NCI-H128 (cell line): Measurements from ENCODE around the gene TRIM16.
"Not testable (repeated sequence)": the region's sequence is repeated elsewhere in the genome, so short reads cannot be mapped to it uniquely, and the experiment has no call there.

Experiments
- DNase-seq: peaks from one replicate; lab custom pipeline; 2025; ENCODE audit not compliant: unreplicated experiment; lab: John Stamatoyannopoulos, UW

The TRIM16 gene

DNA sequence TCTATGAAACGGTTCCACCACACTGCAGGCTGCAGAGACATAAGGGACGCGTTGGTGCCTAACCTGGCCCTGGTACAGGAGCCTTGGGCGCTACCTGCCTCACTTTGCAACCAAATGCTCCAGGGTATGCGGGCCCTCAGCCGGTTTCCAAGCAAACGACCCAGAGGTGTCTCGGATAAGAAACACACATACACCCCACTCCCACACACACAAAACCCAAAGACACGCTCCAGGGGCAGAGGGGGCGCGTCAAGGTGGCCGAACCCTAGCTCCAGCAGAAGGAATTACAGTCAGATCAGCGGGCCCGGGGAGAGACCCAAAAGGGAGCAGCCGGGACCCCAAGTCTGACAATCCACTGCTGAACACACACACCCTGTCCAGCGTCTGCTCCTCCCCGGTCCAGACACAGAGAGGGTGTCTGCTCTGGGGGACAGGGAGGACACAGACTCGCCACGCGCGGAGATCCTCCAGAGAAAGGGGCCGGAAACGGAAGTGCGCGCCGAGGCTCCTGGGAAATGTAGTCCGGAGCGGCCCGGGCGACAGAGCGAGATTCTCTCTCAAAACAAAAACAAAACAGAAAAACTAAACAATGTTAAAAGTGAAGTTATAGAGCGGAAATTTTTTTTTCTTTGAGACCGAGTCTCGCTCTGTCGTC is at the start of gene TRIM16:
Gene TRIM16 (minus strand): TSS at position 488 of the 655 bp plus-strand sequence. CDS start 32,702 bp downstream, outside the sequence.
- DNase-seq, result not testable (repeated sequence)

DNA sequence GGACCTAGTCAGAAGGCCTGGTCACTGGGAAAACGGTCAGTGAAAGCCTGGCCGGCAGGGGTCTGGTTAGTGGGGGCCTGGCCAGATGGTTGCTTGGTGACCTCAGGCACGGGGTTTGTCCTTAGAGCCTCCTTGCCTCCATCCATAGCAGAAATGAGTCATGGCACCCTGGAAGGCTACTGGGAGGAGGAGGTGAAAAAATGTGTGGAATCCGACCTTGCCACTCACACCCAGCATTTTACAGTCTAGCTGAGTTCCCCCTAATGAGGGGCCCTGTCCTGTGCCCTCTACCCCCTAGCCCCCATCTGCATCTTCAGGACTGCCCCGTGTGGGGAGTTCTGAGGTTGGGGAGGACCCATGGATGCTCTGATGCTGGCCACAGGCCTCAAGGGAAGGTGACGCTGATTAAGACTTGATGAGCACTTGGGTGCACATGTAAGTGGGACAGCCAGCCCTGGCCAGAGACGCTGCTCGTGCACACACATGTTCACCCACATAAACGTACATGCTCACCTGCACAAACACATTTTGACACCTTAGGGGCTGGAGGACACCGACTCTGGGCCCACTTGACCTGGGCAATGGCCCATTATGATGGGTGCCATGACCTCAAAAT is 49.2 kb upstream of the TRIM16 start:
- not testable (repeated sequence) for DNase-seq

DNA sequence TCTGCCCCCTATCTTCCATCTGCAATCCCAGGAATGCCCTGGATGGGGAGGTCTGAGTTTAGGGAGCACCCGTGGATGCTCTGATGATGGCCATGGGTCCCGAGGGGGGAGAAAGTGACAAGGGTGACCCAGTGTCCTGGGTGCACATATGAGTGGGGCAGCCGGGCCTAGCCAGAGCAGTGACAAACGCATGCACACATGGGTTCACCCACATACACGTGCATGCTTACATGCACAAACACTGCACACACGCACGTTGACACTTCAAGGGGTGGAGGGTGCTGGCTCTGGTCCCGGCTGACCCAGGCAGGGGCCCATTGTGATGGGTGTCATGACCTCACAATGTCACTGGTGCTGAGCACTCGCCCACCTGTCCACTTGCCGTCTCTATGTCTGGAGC is 47.8 kb upstream of the TRIM16 start, which contains the start of gene TBC1D26:
Gene TBC1D26 (plus strand): TSS at position 384 of the 400 bp plus-strand sequence. CDS start 3,066 bp downstream, outside the sequence.
- not testable (repeated sequence) for DNase-seq

DNA sequence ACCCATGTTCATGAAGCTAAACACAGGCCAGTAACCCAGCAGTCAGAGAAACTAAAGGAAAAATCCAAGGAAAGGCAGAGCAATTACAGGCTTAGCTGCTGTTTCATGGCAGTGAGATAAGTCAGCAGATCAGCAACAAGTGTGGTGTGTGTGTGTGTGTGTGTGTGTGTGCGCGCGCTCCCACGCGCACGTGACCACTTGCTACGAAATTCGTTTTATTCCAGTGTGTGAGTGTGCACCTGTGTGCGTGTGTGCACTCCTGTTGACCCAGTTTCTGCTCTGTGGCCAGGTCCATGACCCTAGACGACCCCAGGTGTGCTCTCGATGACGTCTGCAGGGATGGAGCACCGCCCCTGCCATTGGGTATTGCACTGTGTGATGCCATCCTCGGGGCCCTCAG is 46.4 kb upstream of the TRIM16 start:
- DNase-seq, result not testable (repeated sequence)

DNA sequence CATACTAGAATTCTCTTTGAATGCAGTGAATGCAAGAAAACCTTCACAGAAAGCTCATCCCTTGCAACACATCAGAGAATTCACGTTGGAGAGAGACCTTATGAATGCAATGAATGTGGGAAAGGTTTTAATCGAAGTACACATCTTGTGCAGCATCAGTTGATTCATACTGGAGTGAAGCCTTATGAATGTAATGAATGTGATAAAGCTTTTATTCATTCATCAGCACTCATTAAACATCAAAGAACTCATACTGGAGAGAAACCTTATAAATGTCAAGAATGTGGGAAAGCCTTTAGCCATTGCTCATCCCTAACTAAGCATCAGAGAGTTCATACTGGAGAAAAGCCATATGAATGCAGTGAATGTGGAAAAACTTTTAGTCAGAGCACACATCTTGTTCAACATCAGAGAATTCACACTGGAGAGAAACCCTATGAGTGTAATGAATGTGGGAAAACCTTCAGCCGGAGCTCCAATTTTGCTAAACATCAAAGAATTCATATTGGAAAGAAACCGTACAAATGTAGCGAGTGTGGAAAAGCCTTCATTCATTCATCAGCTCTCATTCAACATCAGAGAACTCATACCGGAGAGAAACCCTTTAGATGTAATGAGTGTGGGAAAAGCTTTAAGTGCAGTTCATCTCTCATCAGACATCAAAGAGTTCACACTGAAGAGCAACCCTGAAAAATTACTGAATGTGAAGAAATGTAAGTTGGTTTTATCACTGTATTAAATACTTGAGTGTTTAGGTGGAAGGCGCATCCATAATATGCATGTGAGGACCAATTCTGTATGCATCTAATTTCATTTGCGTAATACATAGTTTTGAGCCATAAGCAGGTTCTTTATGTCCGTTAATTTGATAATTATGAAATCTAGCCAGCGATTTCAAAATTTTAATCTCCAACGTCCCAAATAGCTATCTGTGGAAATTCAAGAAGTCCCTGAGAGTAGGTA is 32.8 kb upstream of the TRIM16 start:
- DNase-seq, result not testable (repeated sequence)

DNA sequence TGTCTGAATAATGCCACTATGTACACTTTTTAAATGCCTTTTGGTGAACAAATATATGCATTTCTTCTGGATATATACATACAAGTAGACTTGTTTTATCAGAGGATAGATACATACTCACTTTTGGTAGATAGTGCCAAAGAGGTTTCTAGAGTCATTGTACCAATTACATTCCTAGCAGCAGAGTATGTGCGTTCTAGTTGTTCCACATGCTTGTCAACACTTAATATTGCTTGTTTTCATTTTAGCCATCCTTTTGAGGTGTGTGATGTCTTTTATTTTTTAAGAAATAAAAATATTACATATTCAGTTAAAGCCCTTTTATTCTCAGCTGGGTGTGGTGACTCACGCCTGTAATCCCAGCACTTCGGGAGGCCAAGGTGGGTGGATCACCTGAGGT is 24.8 kb upstream of the TRIM16 start:
- not testable (repeated sequence) for DNase-seq

DNA sequence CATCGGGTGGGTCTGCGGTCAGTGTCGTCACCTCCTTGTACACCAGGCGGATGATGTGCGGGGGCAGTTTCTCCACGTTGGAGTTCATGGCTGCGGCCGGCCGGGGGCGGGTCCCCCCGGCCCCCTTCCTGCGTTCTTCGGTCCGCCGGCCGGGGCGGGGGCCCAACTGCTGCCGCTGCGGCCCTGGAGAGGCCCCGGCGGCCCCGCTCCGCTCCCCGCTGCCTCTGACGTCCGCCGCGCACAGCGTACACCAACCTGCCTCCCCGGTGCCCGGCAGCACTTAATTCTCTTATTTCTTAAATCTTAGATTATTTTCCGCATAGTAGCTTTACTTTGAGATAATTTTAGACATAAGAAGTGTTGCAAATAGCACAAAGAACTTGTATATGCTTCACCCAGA is 20.7 kb upstream of the TRIM16 start:
- not testable (repeated sequence) for DNase-seq

DNA sequence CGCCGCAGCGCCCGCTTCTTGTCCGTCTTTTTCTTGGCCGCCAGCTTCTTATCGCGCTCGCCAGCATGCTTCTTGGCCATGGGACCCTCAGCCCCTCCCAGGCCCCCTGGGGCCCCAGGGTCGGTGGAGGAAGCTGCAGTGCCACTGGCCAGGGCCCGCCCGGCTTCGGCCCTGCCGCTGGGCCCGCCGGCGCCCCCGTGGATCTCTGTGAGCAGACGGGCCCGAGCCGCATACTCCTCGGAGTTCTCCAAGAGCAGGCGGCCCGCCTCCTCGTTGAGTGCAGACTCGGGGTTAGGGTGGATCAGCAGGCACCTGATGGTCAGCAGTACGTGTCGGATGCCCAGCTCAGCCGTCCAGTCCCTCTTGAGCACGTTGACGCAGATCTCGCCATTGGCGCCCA is 20.1 kb upstream of the TRIM16 start:
- DNase-seq, result not testable (repeated sequence)

DNA sequence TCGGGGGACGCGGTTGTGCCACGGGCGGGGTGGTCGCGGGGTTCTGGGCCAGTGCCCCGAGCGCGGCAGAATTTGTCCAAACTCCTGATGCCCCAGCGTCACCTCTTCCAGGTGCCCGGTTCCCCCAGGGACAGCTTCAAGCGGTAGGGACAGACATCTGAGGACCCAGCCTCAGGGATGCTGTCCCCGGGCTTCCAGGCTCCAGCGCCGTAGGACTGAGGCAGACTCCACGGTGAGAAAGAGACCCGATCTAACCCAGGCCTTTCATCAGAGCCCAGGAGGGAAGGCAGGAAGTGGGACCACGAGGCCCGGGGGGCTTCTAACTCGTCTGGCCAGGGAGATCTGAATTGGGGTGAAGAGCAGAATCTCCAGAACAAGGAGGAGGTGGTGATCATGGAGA is 15.8 kb upstream of the TRIM16 start:
- not testable (repeated sequence) for DNase-seq

DNA sequence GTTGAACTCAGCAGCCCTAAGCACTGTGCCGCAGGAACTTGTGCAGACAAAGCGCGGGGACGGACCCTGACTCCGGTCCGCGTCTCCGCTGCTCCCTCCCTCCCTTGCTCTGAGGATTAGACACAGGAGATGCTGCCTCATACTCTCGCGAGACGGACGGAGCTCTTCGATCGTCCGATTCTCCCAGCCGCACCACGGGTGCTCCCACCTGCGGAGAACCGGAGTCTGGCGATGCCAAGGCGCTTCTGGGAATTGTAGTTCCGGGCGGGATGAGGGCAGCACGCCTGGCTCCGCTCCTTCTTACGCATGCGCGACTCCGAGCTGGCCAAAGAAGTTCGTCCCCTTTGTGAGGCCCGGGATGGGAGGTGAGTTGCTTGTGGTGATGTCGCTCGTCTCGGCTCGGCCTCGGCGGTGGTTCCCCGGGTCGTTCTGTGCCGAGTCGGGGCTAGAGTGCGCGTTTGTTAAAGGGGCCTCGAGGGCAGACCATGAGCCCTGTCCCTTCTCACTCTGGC is 15.4 kb upstream of the TRIM16 start, which contains the start of gene ZNF286A:
Gene ZNF286A (plus strand): TSS at position 340 of the 512 bp plus-strand sequence. CDS start 578 bp downstream, outside the sequence.
- DNase-seq, result peak; percentile 93

DNA sequence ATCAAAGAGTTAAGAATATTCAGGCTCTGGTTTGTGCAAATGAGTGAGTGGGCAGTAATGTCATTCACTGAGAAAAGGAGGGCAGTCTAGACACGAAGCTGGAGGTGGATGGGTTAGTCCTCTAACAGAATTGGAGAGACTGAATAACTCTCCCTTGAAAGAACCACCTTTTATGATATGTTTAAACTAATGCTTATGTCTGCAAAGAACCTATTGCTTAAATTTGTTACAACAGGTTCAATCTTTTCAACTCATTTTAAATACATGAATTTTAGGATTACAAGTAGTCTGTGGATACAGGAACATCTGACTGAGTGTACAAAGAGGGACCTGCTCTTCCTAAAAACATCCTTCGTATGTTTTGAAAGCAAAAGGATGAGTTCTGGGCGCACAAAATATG is 14.9 kb upstream of the TRIM16 start:
- not testable (repeated sequence) for DNase-seq

DNA sequence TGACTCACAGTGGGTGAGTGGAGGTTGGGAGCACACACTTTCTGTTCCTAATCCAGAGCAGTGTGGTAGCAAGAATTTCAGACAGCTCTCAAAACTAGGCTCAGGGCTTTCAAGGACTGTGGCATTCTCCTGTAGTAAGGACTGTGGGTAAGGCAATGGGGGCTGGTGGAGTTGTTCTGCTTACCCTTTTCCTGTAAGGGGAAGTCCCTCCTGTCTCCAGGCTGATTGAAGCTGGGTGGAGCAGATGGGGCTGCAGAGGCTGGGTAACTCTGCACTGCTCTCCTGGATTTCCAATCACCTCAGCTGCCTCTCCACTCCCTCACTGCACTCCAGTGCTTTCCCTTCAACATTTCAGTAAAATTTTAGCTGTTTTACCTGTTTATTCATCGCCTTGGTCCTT is 3.4 kb upstream of the TRIM16 start:
- not testable (repeated sequence) for DNase-seq

DNA sequence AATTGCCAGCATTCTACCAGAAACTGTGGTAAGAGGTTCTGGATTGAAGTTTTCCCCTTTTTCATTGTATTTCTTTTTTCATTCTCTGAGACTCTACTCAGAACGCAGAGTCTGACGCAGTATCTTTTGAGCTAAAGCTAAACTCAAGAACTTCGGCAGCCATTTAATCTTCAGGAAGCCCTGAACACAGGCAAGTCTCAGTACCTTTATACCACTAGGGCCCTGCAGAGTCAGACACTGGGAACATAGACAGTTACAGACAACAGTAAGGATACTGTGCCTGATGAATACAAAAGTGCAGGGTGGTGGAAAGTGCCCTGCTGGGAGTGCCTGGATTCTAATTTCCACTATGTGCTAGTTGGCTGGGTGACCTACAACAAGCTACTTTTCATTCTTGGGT is 976 bp downstream of the TRIM16 start:
- not testable (repeated sequence) for DNase-seq

DNA sequence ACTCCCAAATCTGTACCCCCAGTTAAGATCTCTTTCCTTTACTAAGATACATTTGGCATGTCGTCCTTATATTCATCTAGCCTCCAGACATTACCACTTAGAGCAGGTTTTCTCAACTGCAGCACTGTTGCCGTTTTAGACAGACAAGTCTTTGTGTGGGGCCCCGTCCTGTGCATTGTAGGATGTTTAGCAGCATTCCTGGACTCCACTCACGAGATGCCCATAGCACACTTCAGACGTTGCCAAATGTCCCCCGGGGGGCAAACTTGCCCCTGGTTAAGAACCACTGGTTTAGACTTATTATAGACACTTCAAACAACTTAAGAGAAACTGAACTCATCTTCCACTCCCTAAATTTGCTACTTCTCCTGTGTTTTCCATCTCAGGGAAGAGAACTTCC is 8.1 kb downstream of the TRIM16 start:
- DNase-seq, result not testable (repeated sequence)

DNA sequence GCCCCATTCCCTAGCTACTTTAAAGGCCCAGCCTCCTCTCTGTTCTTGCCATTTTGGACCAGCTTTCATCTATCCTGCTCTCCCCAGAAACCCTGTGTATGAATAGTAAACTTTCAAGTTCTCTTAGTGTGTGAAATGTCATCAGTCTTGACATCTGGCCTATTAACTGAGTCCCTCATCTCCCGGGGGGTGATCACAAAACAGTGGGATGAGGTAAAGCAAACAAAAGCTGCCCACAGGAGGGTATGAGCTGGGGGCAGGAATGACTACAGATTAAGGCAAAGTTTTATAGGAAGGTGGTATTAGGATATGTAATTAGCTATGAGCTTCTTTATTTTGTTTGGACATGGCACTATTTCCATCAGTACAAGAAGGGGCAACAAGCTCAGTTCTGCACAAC is 9.5 kb downstream of the TRIM16 start:
- DNase-seq, result not testable (repeated sequence)

DNA sequence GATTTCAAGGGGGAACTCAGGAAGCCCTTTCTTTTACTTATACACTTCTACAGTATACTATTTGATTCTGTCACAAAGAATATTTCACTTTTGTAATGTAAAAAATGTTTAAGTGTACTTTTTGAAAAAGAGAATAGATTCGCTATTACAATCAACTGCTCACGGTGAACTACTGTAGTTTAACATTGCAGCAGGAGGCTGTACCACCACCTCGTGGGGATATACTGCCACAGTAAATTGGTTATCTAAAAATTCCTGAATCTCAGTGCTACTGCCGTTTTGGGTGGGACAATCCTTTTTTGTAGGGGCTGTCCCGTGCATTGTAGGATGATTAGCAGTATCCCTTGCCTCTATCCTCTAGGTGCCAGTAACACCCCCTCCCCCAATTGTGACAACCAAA is 14.6 kb downstream of the TRIM16 start:
- not testable (repeated sequence) for DNase-seq

DNA sequence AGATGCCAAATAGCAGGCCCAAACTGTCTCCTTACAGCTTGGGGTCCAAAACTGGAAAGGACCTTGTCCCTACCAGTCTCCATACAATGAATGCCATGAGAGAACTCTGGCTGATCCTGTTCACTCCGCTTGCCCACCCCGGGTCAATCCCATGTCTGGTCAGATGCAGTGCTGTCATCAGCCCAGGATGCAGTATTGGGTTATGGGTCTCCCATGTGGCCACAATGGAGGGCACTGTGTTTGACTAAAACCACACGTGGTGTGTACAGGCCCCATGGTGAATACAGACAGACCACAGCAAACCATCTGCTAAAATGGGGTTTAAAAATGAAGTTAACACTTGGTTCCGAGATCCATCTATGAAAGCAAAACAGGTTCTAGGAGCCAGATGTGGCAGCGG is 20.4 kb downstream of the TRIM16 start:
- DNase-seq, result no peak

DNA sequence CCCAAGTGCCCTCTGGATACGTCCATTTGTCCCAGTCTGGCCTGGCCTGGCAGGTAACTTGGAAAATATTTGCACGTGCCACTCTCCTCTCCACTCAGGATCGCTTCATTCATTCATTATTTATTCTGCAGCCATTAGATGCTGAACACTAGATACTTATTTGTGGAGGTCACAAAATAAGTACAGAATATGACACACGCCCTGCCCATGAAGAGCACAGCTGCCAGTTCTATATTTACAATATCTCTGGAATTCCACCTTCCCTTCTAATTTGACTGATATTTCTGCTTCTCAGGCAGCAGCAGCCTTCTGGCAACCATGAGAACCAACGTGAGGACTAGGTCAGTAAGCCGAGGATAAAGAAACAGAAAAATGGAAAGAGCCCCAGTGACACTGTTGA is 20.9 kb downstream of the TRIM16 start:
- no peak for DNase-seq

DNA sequence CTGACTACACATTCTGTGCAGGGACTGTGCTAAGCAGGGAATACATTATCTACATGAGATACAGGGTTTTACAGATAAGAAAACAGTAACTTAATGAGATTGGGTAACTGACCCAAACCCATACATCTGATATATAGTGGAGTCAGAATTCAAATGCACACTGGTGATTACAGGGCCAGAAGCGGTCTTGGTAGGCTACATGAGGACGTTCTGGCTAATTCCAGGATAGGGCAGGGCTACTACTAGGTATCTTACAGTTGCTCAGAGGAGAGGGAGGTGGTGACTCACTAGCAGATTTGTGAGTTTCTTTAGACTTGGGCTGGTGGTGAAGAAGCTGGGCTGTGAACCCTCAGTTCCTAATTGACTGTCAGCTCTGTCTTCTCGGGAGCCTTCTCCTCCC is 21.4 kb downstream of the TRIM16 start:
- no peak for DNase-seq

DNA sequence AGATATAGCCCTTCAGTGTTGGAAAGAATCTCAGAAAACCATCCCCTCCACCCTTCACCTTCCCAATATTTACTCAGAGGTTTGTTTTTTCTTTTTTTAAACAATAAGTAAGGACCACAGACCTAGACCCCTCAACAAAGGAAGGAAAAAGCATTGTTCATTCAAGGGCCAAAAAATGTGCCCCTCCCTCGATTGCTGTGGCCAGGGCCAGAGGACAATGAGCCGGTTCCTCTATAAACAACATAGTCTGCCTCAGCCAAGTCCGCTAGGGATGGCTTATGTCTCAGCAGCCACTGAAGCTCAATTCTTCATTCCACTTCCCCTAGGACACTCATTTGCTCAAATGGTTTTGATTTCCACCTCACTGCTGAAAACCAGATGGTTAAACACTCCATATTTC is 24.0 kb downstream of the TRIM16 start:
- no peak for DNase-seq

DNA sequence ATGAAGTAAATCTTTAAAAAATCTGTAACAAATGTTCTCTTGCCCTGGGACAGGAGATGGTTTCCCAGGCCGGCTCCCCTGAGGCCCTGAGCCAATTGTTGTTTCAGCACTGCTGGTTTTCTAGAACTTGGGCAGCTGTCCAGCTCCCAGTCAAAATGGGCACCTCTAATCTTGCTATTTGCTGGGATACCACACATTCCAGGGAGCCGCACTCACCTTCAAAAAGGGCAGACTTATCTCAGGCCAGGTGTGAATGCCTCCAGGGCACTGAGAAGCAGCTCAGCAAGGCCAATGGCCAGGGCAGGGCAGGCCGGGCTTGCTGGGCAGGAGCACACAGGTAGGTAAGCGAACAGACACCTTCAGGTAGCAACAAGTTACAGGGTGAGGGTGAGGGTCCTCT is 24.4 kb downstream of the TRIM16 start:
- no peak for DNase-seq
